ENCODE results near the gene CCDC141.

The CCDC141 gene

DNA sequence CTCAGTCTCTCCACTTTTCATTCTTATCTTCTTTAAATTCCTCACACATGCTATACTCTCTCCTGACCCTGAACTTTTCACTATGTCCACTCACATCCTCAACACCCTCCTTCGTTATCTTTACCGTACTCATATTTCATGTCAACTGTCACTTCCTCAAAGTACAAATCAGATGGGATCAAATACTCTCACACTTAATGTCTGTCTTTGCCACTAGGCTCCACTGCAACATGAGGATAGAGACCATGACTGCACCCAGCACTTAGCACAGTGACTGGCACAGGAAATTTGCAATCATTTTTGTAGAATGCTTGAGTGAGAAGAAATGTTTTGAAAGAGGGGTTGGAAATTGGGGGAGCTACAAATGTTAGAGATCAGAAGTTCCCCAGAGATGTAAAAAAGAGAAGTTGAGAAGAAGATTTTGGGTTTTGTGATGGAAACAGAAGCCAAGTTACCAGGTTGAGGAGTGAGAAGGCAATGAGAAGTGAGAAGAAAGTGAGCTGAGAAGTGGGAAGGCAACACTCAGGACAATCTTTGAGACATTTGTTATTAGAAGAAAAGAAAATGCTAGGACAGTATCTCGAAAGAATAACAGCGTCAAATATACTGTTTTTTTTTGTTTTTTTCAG, 87.0 kb downstream of the CCDC141 start:
- no peak for DNase-seq

DNA sequence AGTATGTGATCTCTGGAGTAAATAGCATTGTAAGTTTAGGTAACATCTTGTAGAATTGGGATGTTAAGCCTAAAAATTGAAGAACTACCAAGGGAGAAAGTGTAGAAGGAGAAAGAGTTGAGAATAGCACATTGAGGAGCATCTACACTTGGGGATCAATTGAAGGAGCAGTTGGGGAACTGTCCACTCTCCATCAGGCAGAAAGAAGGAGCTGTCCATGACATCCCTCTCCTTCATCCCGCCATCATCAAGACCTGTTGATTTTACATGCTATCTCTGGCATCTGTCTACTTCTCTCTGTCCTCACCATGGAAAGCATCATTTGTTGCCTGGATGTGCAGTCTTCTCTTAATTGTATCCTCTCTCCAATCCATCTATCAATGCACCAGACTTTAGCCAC, 87.8 kb downstream of the CCDC141 start:
- no peak for DNase-seq

DNA sequence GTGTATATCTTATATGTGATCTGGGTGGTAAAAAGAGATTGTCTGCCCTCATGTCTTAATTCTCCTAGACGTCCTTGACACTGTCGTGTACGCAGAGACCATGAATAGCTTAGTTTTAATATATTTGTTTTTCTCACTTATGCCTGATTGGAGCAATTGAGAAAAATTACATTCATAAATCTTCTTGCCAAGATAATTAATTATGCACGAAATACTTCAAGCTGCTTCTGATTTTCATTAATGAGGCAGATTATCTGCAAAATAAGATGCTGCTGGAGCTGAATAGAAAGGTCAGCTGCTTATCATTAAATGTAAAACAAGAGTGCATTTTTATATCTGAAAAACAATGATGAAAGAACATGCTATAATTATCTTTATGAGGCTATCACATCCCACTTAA, 95.9 kb downstream of the CCDC141 start:
- DNase-seq = no peak

DNA sequence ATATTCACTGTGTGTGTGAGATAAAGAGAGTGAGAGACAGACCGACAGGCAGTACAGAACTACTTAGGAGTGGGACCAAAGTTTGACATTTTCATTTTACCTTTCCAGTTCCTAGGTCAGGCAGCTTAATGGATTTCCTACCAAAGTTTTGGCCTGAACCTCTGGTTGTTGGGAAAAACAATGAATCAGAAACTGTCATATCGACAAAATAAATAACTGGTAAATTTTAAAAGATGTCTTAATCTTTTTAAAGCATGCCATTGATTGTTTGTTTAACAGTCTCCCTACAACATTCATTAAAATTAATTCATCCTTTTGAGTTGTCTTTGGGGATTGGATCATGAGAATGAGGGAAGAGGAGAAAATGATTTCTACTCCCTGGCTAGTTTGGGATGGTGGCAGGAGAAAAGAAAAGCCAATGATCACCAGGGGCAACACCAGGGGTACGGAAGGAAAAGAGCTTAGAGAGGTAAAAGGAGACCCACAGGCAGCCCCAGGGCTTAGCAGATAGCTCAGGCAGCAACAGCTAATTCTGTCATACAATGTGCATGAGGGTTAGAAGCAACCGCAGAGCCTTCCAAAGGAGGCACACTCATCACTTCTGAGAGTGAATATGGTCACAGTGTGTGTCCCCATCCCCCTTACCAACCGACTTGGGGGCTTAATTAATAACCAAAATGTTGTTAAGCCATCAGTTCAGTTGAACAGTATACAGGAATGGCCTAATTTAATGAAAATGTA, 98.5 kb downstream of the CCDC141 start:
- no peak for DNase-seq

DNA sequence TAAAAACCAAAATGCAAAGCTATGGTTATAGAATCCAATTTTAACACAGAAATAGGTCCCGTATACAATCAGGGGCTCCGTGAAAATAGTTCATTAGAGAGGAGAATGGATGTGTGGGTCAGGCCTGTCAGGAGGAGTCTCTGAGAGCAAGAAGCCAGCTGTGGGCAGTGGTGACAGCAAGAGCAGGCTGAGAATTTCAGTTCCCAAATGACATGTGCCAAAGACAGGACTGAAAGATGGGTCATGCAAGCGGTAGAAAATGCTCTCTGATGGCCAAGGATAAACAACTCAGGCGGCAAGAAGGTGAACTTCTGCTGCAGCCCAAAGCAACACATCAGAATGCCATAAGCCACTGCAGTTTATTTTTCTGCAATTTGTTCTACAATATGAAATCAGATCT, 100.4 kb downstream of the CCDC141 start:
- no peak for DNase-seq

DNA sequence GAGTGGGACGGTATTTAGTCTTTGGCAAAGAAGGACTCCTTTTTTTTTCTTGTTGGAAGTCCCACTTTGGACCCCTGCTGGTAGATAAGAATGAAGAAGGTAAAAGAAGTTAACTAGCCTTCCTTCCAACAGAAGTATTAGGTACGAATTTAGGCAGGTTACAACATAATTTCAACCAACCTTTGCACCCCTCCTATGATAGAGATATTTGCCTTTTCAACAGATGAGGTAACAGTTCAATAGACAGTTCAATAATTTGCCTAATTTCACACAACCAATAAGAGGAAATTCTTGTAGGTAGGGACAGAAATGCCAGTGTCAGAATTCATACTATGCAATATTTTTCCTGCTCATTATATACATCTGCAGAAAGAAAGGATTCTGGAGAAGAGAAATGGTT, 100.8 kb downstream of the CCDC141 start:
- no peak for DNase-seq

- DNase-seq = no peak
Measured at GRCh38 chr2:178947006-178947405, 102.9 kb downstream of the CCDC141 start.

DNA sequence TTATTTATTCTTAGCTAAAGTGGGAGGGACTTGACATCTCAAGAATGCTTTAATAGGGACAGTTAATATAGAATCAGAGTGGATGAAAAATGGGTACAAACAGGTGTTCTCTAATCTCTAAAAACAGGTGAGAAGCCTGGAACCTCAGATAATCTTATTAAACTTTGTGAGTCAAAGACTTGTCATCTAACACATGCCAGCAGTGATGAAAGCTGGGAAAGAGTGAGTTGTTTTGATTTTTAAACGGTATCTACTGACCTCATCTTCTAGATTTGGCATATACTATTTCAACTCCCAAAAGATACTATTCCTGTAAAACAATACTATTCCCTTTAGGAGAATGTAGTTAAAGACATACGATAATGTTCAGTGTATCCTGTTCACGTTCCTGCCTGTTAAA, 103.4 kb downstream of the CCDC141 start:
- no peak for DNase-seq

DNA sequence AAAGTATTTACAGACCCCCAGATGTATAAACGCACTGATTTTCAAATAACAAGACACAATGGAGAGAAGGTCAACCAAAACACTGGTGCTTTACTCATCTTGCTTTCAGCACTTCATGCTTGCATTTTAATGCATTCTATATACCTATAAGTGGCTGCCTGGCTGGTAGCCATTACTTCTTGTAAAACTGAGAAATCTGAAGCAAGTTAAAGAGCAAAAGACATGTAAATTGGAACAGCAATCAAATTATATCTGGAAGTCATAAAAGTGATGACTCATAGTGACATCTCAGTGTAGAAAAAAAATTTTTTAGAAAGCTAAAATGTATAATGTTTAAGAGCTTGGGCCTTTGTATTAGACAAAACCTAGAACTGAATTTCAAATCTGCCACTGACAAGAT, 106.2 kb downstream of the CCDC141 start:
- no peak for DNase-seq

DNA sequence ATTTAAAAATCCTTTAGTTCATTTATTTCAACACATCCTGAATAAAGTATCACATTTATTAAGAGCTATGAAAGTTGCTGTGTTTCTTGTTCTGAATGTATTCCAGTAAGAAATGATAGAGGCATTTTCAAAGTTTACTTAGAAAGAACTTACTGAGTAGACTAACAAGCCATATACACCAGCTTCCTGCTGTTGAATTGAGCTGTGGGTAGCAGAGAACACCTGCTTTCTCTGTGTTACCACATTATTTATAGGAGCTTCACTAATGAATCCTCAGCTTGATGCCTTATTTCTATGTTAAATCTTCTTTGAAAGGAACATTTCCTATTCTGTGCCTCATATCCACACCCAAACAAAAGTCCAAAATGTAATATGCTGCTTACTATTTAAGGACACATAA, 115.4 kb downstream of the CCDC141 start:
- no peak for DNase-seq

DNA sequence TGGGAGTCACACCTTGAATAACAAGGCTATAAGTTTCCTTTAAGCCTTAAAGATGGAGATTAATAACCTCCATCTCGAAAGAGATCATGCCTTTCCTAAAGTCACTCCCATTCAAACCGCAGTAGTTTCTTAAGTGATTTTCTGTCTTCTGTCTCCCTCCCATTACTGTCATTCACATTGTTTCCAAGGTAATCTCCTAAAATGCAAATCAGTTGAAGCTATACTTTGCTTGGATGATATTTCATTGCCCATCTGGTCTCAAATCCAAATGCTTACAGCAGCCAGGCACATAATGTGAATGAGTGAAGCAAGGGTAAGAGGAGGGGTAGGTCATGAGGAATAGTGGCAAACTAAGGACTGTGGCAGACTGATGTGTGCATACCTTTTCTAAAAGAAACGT, 116.4 kb downstream of the CCDC141 start:
- no peak for DNase-seq

DNA sequence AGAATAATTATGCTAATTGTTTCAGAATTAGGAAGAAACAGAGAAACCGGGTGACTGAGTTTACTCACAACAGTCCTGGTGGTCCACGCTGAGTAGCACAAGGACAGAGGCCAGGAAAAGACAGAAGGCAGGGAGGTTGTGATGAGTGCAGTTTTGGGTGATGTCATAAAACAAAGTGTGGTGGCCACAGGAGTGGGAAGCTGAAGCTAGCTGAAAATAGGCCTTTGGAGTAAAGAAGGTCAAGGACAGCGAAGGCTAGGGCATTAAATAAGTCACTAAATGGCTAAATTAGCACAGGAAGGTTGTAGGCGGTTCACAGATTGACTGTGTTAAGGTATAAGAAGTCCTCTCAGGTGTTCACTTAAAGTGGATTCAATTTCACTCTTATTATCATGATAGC, 121.9 kb downstream of the CCDC141 start:
- no peak for DNase-seq

- no peak for DNase-seq
Measured at GRCh38 chr2:178927173-178927572, 122.8 kb downstream of the CCDC141 start.

- no peak for DNase-seq
Measured at GRCh38 chr2:178924817-178925216, 125.1 kb downstream of the CCDC141 start.

- DNase-seq = no peak
Measured at GRCh38 chr2:178923546-178923945, 126.4 kb downstream of the CCDC141 start.

DNA sequence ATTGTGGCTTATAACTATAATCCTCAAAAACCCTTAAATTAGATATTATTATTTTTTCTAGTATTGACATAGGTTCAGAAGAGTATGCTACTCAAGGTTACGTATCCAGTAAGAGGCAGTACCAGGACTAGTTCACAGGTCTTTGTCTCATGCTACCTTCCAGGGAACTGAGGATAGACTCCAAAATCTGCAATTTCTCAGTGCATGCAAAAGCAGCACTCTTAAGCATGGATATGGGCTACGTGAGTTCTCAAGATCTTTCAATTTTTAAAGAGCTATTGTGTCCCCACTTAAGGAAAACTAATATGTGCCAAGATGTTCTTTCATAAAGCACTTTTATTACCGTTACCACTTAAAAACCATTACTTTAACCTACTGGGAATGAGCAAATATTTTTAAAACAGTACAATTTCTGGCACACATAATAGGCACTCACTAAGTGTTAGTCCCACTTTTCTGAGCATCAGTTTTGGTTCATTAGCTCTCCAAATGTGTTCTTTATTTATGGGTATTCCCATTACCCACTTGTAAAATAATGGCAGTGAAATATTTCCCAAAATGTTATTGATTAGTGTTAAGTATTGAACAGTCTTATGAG, 128.9 kb downstream of the CCDC141 start:
- DNase-seq = no peak

DNA sequence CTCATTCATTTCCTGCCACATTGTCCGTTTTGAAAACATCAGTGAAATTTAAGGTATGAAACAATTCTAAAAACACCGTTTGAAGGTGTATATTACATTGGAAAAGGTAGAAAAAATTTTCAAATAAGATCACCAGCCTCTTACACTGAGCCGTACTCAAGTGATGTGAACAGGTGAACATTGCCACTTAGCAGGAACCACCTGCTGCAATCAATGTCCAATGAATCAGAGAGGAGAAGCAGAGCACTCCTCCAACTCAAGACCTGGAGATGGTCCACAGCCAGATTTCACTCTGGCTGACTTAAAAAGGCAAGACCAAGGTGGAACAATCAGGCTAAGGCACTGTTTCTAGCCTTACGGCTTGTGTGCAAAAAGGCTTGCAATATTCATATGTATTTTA, 132.4 kb downstream of the CCDC141 start:
- no peak for DNase-seq

DNA sequence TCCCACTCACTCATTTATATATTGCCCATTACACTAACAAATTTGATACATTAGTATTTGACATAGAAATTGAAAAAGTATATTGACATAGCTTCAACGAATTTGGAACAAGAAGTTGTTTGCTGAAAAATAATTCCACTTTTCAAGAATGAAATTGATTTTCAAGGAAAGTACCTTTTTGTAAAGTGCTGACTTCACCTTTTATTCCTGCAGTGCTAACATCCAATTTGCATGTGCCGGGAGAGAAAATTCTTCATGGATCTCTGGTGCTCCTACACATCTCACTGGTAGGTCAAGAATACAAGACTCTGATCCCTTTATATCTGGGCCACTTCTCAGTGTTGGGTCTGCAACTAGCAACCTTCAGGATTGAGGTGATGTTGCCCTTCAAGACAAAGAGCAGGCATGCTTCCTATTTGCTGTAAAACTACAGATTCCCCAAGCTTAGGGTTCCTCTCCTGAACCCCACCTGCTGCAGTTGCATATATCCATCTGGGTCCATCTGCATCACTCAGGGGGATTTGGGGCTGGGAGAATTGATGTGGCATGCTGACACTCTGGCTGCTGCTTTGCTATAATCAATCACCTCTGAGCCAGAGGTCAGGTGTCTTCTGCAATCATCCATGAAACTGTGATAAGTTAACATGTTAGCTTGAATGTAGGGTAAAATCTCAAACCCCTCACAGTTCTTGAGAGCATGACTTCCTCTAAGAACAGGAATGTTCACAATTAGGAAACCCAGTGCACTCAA, 134.3 kb downstream of the CCDC141 start:
- DNase-seq = no peak

- DNase-seq = peak; percentile 30
Measured at GRCh38 chr2:178914259-178914849, 135.6 kb downstream of the CCDC141 start.

DNA sequence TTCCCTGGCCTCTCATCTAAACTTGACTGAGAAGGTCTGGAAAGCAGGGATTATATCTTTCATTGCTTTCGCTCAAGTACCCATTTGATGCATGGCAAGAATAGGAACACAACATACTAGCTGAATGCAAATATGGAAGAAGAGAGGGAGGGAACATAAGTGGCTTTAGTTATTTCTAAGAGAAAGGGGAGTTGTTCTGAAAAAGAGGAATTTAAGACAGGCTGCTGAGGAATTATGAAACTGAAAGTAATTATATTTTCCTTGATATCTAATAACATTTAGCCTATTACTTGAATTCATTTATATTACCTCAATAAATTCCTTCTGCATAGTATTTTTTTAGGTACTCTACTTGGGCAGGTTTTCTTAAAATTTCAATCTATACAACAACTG, 136.9 kb downstream of the CCDC141 start:
- DNase-seq = no peak

DNA sequence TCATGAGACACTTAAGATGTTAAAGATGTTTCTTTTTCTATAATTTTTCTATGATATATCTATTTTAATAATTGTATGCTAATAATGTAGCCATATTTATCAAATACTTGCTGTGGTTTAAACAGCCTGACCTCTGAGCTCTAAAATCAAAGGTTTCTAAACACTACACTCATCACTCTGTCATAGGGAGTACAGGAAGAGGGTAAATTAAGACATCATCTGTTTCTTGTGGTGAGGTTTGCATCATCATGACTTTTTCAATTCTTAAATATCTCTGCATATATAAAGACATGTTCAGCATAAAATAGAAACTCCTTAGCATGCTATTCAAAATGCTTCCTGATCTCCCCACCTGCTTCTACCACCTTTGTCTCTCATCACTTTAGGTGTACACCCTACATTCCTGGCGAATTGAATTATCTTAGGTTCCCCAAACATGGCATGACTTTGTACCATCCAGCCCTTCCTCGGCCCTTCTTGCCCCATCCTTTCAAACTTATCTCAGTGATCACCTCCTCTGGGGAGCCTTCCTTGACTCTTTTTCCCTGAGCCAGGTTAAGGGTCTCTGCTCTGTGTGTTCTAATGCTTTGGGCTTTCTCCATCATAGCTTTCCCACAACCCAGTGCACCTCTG, 137.4 kb downstream of the CCDC141 start:
- DNase-seq = no peak

DNA sequence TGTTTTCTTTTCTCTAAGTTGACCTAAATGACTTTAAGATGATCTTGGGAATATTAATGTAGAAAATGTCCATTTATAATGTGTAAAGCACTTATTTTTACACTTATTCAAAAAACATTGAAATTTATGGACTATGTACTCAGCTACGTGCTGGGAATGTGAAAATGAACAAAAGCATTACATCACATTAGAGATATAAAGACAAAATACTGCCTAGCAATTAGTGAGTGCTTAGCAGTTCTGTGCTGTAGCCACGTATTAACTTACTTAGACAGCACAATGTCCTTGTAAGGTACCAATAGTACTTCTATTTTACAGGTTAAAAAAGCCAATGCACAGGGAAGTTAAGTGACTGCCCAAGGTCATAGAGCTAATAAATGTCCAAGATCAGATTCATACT, 138.9 kb downstream of the CCDC141 start:
- no peak for DNase-seq

DNA sequence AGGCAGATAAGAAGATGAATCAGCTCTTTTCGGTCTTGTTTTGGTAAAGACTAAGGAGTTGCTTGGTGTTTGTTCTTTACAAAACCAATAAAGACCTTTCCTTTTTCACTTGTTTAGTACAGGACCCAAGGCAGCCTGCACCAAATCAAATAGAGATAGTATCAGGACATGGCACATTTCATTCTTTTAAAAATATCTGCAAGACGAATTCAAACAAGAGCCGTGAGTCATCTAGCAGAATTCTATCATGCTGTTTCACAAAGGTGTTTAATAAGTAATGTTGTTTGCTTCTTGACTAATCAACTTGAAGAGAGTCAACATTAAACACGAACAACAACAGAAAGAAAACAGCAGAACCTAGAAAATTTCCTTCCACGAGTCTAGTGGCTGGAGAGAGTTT, 139.9 kb downstream of the CCDC141 start:
- no peak for DNase-seq
